ENCODE results near the gene SLC27A3.
A peak's percentile ranks its signal among the peaks of the same experiment; 100 is the strongest.
"Not testable (repeated sequence)": the region's sequence is repeated elsewhere in the genome, so short reads cannot be mapped to it uniquely, and the experiment has no call there.

SLC27A3 gene

DNA sequence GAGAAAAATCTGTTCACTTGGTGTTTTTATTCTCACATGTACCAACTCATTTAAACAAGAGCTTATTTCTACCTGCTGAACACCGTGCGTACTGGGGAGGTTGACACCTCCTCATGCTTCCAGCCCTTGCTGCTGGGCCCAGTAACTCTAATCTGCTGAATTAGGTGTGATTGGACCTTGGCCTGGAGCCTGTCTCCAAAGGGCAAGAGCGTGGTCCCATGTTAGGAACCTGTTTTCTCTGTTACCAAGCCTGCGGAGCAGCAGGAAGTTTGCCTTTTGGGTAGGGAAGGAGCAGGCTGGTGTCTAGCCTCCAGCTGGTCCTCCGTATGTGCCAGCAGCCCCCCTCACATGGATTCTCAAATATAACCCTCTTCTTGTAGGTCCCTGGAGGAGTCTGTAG, 10.9 kb upstream of the SLC27A3 start:
- no peak for DNase-seq

DNA sequence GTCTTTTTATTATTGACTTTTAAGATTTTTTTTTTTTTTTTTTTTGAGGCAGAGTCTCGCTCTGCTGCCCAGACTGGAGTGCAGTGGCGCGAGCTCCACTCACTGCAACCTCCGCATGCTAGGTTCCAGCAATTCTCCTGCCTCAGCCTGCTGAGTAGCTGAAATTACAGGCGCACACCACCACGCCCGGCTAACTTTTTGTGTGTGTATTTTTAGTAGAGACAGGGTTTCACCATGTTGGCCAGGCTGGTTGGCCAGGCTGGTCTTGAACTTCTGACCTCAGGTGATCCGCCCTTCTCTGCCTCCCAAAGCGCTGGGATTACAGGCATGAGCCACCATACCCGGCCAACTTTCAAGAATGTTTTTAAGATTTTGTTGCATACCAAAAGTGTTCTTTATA, 8.5 kb upstream of the SLC27A3 start:
- not testable (repeated sequence) for DNase-seq

DNA sequence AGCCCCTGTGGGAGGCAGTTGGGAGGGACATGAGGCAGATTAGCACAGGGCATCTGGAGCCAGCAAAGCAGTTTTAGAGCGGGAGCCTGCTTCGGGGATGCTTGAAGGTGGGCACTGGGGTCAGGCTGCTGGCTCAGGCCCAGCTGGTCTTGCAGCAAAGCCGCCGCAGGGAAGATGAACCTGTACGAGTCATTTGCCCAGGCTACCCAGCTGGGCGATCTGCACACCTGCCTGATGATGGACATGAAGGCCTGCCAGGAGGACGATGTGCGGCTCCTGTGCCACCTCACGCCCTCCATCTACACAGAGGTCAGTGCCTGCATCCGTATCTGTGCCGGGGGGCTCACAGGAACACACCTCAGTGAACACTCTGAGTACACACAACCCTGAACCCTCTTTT, 7.7 kb upstream of the SLC27A3 start:
- no peak for DNase-seq

DNA sequence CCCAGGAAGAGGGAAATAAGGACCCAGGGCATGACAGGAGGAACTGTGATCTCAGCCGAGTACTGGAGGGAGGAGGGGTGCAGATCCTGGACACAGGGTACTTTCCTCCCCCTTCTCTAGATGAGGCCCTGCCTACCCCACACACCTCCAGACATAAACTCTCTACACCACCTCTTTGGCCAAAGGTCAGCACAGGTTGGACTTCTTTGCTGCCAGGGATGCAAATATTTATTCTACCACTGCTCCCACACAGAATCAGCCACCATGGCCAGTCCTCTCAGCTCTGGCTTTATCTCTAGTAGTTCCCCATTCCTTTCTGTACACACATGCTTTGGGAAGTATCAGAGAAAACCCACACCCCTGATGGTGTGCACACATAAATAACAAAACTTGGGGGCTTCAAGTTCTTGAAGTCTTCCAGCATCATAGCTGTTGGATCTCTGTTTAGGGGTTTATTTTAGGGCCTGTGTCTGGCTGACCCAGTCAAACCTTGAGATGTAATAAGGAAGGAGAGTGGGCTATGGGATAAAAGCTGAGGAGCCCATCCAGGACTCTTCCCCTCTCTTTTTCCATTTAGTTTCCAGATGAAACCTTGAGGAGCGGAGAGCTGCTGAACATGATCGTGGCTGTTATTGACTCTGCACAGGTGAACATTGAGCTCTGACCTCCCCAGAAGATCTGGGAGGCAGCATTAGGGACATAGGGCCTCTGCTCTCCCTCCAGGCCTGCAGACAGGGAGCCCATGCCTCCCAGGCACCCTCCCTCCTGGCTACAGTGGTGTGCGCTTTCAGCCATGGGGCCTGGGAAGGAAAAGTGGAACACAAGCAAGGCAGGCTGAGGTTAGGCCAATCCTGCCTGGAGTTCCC, 6.7 kb upstream of the SLC27A3 start:
- no peak for DNase-seq

DNA sequence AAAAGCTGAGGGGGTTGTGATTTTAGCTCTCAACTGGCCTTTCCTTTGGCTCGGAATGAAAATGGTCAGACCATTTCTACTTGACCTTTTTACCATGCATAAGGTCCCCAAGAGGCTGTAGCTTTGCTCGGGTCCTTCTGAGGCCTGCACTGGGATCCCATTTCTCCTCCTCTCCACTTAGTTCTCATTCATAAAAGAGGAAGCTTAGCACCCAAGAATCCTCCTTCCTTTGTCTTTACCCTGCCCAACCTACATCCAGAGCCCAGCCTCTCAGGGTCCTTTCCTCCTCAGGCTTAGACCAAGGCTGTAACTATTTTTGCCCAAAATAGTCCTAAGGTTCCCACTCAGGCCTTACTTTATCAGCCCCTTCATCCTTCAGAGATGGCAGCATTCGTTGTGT, 6.0 kb upstream of the SLC27A3 start:
- no peak for DNase-seq

DNA sequence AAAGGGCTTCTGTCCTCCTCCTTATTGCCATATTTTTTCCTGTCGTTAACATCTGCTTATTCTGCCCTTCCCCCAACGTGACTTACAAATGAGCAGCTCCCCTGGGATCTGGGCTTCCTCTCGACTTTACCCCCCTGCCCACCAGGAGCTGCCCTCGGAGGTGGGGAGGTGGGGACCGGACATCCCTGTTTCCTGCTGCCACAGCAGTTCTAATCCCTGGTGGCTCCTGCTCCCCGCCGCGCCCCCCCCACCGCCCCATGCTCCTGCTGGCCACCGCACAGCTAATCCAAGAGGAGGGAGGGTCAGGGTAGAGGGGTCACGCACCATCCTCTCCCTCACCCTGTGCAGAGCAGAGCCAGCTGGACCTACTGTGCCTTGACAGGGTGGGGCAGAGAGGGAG, 4.4 kb upstream of the SLC27A3 start:
- DNase-seq = no peak

DNA sequence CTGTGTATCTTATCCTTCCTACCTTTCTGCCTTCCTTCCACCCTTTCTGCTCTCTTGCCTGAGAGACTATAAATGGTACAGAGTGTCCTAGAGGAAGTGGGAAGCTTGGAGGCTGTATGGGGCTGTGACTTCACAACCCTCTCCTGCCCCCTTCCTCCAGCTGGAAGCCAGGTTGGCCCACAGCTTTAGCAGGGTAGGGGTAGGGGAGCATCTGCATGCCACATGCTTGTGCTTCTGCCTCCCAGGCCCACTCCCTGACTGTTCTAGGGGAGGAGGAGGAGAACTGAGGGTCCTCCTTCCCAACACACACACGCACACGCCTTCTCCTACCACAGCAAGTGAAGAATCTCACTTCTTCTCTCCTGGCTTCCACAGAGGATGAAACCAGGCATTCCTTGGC, 3.9 kb upstream of the SLC27A3 start:
- no peak for DNase-seq

DNA sequence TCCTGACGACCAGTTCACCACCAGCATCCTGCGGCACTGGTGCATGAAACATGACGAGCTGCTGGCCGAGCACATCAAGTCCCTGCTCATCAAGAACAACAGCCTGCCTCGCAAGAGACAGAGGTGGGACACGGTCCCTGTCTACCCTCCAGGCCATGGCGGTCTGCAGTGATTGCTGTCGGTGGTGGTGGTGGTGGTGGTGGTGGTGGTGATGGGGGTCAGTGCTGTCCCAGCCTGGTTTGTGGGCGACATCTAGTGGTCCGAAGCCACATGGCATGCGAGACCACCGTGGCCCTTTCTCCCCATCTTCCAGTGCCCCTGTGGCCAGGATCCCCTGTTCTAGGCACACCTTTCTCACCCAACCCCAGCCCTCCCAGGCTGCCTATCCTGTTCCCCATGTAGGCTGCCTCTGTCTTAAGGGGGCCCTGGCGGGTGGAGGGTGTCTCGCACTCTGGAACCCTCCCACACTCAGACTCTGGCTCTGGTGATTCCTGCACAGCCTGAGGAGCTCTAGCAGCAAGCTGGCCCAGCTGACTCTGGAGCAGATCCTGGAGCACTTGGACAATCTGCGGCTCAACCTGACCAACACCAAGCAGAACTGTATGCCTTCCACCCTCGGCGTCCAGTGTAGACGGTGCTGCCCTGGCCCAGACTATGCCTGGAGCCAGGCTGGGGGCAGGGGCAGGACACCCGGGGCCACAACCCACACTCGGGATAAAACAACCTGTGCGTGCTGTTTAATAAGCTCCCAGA, 3.2 kb upstream of the SLC27A3 start:
- no peak for DNase-seq

DNA sequence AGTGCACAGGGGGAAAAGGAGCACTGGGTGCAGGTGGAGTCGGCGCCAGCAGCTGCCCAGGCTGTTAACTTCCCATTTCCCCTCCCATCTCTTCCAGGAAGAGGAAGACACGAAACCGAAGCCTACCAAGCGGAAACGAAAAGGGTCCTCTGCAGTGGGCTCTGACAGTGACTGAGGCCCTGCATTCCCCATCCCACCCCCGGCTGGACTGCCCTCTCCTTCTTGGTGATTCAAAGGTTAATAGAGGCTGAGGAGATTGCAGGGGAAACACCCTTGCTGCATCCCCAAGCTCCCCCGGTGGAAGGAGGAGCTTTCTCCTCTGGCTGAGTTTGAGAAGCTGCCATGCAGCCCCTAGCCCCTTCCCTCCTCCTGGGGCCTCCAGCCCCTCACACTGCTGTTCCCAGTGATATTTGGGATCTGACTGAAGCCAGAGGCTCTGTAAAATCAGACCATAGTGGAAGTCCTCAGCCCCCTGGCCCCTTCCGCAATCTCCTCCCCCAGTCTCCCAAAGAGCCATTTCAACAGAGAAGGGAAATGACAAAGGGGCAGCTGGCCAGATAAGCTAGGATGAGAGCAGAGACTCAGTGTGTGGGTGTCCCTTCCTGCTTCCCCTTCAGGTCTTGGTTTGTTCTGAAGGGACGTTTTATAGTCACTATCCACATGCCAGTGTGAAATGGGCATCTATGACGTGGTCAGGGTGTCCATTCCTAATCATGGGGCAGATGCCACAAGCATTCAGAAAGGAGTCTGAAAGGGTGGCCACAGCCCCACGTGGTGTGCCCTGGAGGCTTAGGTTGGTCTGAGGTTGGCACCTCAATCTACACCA, 1.9 kb upstream of the SLC27A3 start:
- DNase-seq = no peak

DNA sequence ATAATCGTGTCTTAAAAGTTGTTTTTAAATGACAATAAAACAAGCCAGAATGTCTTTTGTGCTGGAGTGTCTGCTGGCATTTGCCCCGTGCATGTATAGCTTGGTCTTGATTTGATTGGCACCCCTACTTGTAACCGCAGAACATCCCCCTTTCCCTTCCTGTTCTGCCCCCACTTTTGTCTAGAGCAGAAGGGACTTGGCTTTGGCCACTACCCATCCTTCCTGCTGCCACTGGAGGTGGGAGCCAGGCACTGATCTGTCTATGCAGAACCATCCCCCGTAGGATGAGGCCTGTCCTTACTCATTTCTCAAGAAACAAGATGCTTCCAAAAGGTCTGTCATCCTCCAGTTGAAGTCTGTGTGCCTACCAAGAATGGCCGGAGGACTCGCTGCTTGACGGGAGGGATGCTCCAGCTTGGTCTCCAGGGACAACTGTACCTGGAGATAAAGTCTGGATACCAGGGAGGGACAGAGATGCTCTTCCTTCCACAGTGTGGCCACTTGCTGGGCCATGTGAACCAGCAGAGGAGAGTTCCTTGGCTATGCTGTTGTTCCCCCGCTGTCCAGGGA, 1.1 kb upstream of the SLC27A3 start:
- no peak for DNase-seq

DNA sequence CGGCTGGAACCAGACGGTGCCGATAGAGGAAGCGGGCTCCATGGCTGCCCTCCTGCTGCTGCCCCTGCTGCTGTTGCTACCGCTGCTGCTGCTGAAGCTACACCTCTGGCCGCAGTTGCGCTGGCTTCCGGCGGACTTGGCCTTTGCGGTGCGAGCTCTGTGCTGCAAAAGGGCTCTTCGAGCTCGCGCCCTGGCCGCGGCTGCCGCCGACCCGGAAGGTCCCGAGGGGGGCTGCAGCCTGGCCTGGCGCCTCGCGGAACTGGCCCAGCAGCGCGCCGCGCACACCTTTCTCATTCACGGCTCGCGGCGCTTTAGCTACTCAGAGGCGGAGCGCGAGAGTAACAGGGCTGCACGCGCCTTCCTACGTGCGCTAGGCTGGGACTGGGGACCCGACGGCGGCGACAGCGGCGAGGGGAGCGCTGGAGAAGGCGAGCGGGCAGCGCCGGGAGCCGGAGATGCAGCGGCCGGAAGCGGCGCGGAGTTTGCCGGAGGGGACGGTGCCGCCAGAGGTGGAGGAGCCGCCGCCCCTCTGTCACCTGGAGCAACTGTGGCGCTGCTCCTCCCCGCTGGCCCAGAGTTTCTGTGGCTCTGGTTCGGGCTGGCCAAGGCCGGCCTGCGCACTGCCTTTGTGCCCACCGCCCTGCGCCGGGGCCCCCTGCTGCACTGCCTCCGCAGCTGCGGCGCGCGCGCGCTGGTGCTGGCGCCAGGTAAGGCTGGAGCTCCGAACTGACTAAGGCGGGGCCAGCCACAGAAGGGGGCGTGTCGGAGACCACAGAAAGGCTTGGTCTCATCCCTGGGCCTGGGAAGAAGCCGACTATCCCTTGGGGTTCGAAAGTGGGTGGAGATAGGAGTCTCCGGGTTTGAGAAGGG, 486 bp downstream of the SLC27A3 start:
- DNase-seq = peak; percentile 64 to 85

DNA sequence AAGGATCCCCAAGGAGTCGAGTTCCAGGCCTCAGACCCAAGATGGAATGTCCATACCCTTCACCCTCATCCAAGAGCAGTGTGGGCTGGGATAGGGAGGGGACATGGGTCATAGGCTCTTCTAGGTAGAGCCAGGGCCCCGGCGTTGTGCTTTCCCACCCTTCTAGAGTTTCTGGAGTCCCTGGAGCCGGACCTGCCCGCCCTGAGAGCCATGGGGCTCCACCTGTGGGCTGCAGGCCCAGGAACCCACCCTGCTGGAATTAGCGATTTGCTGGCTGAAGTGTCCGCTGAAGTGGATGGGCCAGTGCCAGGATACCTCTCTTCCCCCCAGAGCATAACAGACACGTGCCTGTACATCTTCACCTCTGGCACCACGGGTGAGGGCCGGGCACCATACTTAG, 1.1 kb downstream of the SLC27A3 start:
- no peak for DNase-seq

DNA sequence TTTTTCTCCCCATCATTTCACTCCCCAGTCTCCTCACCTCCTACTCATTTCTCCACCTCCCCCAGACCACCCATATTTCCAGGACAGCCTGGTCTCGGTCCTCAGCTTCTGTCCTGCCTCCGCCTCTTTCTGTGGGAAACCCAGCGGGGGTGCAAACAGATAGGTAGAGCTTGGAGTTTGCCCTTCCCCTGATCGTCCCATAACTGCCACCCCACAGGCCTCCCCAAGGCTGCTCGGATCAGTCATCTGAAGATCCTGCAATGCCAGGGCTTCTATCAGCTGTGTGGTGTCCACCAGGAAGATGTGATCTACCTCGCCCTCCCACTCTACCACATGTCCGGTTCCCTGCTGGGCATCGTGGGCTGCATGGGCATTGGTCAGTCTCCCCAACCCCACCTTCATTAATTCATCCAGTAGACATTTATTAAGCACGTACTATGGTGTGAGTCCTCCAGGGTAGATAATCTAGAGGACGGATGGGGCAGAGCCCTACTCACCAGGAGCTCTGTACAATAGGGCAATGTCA, 1.7 kb downstream of the SLC27A3 start:
- DNase-seq = no peak

DNA sequence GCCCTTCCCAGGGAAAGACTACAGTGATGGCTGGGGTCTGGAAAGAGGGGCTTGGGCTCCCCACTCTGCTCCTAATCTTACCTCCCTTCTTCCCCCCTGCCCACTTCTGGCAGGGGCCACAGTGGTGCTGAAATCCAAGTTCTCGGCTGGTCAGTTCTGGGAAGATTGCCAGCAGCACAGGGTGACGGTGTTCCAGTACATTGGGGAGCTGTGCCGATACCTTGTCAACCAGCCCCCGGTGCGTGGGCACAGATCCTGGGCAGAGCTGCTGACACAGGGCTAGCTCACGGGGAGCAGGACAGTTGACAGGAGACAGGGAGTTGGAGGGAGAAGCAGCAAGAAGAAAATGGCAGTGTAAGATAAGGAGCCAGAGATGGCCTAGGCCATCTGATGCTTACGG, 2.4 kb downstream of the SLC27A3 start:
- DNase-seq = no peak

DNA sequence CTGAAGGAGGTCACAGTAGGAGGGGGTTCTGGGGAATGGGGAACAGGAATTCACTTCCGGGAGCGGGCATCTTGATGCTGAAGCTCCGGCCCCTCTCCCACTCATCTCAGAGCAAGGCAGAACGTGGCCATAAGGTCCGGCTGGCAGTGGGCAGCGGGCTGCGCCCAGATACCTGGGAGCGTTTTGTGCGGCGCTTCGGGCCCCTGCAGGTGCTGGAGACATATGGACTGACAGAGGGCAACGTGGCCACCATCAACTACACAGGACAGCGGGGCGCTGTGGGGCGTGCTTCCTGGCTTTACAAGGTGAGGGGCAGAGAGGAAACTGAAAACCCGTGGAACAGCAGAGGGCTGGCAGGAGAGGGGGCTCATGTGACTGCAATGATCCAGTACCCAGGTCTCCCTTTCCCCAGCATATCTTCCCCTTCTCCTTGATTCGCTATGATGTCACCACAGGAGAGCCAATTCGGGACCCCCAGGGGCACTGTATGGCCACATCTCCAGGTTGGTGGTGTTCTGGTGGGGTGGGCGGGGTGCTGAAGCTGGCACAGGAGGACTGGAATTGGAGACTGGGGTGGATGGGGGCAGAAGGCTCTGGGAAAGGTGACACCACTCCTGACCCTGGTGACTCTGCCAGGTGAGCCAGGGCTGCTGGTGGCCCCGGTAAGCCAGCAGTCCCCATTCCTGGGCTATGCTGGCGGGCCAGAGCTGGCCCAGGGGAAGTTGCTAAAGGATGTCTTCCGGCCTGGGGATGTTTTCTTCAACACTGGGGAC, 3.0 kb downstream of the SLC27A3 start:
- DNase-seq = no peak

DNA sequence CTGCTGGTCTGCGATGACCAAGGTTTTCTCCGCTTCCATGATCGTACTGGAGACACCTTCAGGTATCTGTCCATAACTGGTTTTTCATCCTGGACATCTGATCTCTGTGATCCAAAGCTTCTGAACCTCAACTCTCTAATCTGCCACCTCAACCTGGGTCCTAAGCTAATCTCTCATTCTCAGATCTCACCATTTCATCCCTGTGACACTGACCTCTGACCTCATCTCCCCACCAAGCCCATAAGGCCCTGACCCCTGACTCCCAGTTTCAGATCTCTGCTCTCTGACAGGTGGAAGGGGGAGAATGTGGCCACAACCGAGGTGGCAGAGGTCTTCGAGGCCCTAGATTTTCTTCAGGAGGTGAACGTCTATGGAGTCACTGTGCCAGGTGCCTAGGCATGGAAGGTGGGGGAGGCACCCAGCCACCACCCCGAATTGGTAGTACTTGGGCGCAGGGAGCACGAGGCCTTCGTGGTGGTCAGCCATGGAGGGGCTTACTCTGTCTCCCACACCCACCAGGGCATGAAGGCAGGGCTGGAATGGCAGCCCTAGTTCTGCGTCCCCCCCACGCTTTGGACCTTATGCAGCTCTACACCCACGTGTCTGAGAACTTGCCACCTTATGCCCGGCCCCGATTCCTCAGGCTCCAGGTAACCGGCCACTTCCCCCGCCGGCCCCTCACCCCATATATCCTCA, 3.8 kb downstream of the SLC27A3 start:
- DNase-seq = no peak

DNA sequence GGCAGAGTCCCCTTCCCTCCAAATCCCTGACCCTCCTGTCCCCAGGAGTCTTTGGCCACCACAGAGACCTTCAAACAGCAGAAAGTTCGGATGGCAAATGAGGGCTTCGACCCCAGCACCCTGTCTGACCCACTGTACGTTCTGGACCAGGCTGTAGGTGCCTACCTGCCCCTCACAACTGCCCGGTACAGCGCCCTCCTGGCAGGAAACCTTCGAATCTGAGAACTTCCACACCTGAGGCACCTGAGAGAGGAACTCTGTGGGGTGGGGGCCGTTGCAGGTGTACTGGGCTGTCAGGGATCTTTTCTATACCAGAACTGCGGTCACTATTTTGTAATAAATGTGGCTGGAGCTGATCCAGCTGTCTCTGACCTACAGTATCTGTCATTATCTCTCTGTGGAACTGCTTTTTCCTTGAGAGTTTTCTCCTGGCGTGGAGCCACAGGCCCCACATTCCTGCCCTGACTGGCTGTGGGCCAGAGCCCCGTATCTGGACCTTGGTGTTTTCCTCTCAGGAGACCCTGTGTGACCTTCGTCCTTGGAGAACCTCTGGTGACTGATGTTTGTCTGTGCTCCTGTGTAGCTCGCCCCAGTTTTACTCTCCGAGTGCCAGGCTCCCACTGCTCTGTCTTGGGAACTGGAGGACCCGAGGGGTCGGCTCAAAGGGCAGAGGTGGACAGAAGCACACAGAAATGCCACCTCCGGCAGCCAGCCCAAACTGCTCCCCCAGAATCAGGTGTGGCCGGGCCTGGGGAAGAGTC, 4.8 kb downstream of the SLC27A3 start:
- no peak for DNase-seq

DNA sequence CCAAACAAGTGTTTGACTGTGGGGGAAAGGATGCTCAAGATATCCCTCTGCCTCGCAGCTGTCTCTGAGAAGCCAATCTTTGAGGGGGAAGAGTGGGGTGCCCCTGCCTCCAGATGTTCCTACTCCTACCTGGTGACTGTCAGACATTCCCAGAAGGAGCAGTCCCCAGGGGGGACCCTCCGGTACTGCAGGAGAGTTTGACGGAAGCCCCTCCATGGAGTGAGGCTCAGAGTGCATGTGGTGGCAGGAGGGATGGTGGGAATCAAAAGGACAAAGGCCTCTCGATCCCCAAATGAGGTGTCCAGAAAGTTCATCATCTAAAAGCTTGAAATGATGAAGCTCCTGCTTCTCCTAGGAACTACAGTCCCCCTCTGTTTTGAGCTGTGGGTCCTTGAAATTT, 5.3 kb downstream of the SLC27A3 start:
- DNase-seq = no peak

DNA sequence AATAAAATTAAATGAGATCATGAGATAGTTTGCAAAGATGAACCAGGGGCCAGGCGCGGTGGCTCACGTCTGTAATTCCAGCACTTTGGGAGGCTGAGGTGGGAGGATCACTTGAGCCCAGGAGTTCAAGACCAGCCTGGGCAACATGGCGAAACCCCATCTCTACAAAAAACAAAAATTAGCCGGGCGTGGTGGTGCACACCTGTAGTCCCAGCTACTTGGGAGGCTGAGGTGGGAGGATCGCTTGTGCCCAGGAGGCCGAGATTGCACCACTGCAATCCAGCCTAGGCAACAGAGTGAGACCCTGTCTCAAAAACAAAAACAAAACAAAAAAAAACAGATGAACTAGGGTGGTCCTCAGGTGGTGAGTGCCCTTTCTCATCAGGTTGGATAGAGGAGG, 7.4 kb downstream of the SLC27A3 start:
- DNase-seq = not testable (repeated sequence)

All from NCI-H1930 (cell line).